Measurements from ENCODE around the gene DHRS4. TPM values are rescaled to one million over a fixed set of nuclear protein-coding genes. Genes with fewer than 3 reads are reported as not detected.
"Not testable (repeated sequence)": the region's sequence is repeated elsewhere in the genome, so short reads cannot be mapped to it uniquely, and the experiment has no call there.

Gene DHRS4
- total RNA-seq, 2 experiments from 2014 or later = 6.6 to 6.7 TPM

GRCh38 chr14:23941230-23941629 is 12.3 kb upstream of the DHRS4 start:
- Histone ChIP-seq H3K4me3 (ENCODE audit: low read length) (no peak overlapping the region), H3K27me3 (ENCODE audit: control insufficient read depth in 1 of 2, insufficient read depth in 2 of 2, low read length in 2 of 2) (no peaks in the 10 kb centered on the region), H3K27ac (ENCODE audit: low read depth in 1 of 2, low read length in 2 of 2) (no peak overlapping the region), H3K36me3 (ENCODE audit: insufficient read depth, low read length) (peaks cover 12% of the 10 kb centered on the region), H3K9me3 (ENCODE audit: control insufficient read depth in 1 of 2, insufficient read depth in 1 of 2, low read length in 2 of 2) (no peaks in the 10 kb centered on the region), H3K4me1 (ENCODE audit: insufficient read depth, low read length) (no peaks in the 10 kb centered on the region)
- Mint-ChIP-seq H3K9me3 (no peaks in the 10 kb centered on the region), H3K27me3 (no peaks in the 10 kb centered on the region), H3K4me1 (ENCODE audit: low read depth) (peaks cover 12% of the 10 kb centered on the region), H3K4me3 (no peak overlapping the region), H3K36me3 (ENCODE audit: low read depth) (peaks cover 20% of the 10 kb centered on the region), H3K27ac (no peak overlapping the region)
- no peak for TF ChIP-seq CTCF (IDR thresholded peaks at IDR 0.05)
- CTCF ChIA-PET = no interaction called here
- DNase-seq (no peak), ATAC-seq (ENCODE audit: poor library complexity) (no peak)
- POLR2A ChIA-PET = no interaction called here
- intact Hi-C loops (cut with DNase I, micrococcal nuclease) = no loop called here

- Histone ChIP-seq H3K4me3 (ENCODE audit: low read length) (no peak overlapping the region), H3K27me3 (ENCODE audit: control insufficient read depth in 1 of 2, insufficient read depth in 2 of 2, low read length in 2 of 2) (no peaks in the 10 kb centered on the region), H3K36me3 (ENCODE audit: insufficient read depth, low read length) (peaks cover 12% of the 10 kb centered on the region), H3K9me3 (ENCODE audit: control insufficient read depth in 1 of 2, insufficient read depth in 1 of 2, low read length in 2 of 2) (no peaks in the 10 kb centered on the region), H3K4me1 (ENCODE audit: insufficient read depth, low read length) (no peaks in the 10 kb centered on the region), H3K27ac (ENCODE audit: low read depth in 1 of 2, low read length in 2 of 2) (no peak overlapping the region)
- TF ChIP-seq CTCF (IDR thresholded peaks at IDR 0.05) = no peak
- Mint-ChIP-seq H3K27ac (no peak overlapping the region), H3K4me1 (ENCODE audit: low read depth) (peaks cover 16% of the 10 kb centered on the region), H3K27me3 (no peaks in the 10 kb centered on the region), H3K4me3 (no peak overlapping the region), H3K36me3 (ENCODE audit: low read depth) (peaks cover 20% of the 10 kb centered on the region), H3K9me3 (no peaks in the 10 kb centered on the region)
- no peak for ATAC-seq (ENCODE audit: poor library complexity)
- no peak for DNase-seq
- ChIA-PET POLR2A (no interaction called here), CTCF (no interaction called here)
- intact Hi-C loops (cut with DNase I, micrococcal nuclease) = no loop called here
Measured at GRCh38 chr14:23941669-23942068, 11.9 kb upstream of the DHRS4 start.

GRCh38 chr14:23942587-23942986 is 11.0 kb upstream of the DHRS4 start:
- TF ChIP-seq CTCF (IDR thresholded peaks at IDR 0.05) = no peak
- peaks cover 12% of the 10 kb centered on the region for H3K36me3 ChIP-seq (ENCODE audit: insufficient read depth, low read length)
- no peak overlapping the region for H3K4me3 ChIP-seq (ENCODE audit: low read length)
- POLR2A ChIA-PET = no interaction called here
- H3K27me3 ChIP-seq (ENCODE audit: control insufficient read depth in 1 of 2, insufficient read depth in 2 of 2, low read length in 2 of 2) = no peaks in the 10 kb centered on the region
- Mint-ChIP-seq H3K27me3 (no peaks in the 10 kb centered on the region), H3K4me1 (ENCODE audit: low read depth) (peaks cover 25% of the 10 kb centered on the region), H3K36me3 (ENCODE audit: low read depth) (peaks cover 20% of the 10 kb centered on the region), H3K27ac (no peak overlapping the region), H3K4me3 (no peak overlapping the region), H3K9me3 (no peaks in the 10 kb centered on the region)
- no peak overlapping the region for H3K27ac ChIP-seq (ENCODE audit: low read depth in 1 of 2, low read length in 2 of 2)
- intact Hi-C loops (cut with DNase I, micrococcal nuclease) = no loop called here
- H3K9me3 ChIP-seq (ENCODE audit: control insufficient read depth in 1 of 2, insufficient read depth in 1 of 2, low read length in 2 of 2) = no peaks in the 10 kb centered on the region
- DNase-seq = no peak
- no peak for ATAC-seq (ENCODE audit: poor library complexity)
- CTCF ChIA-PET = no interaction called here
- H3K4me1 ChIP-seq (ENCODE audit: insufficient read depth, low read length) = no peaks in the 10 kb centered on the region

- H3K27me3 Mint-ChIP-seq = not testable (repeated sequence)
- peaks cover 10% of the 10 kb centered on the region for H3K36me3 Mint-ChIP-seq (ENCODE audit: low read depth)
- CTCF ChIA-PET = interaction anchor here (1.6 kb wide), 1 partner anchor 159 kb away, joined by 3 read pairs; no protein-coding TSS in a partner anchor
Measured at GRCh38 chr14:23949069-23949468, 4.5 kb upstream of the DHRS4 start.

More at GRCh38 chr14:23949069-23949468, 4.5 kb upstream of the DHRS4 start:
- intact Hi-C loops (cut with DNase I, micrococcal nuclease); H3K4me3 ChIP-seq (ENCODE audit: low read length); H3K27ac ChIP-seq (ENCODE audit: low read depth in 1 of 2, low read length in 2 of 2); H3K9me3 Mint-ChIP-seq; H3K9me3 ChIP-seq (ENCODE audit: control insufficient read depth in 1 of 2, insufficient read depth in 1 of 2, low read length in 2 of 2); H3K27me3 ChIP-seq (ENCODE audit: control insufficient read depth in 1 of 2, insufficient read depth in 2 of 2, low read length in 2 of 2); ATAC-seq (ENCODE audit: poor library complexity); POLR2A ChIA-PET; H3K36me3 ChIP-seq (ENCODE audit: insufficient read depth, low read length); H3K4me3 Mint-ChIP-seq; H3K27ac Mint-ChIP-seq; DNase-seq: not testable (repeated sequence)
- peaks cover 20% of the 10 kb centered on the region for H3K4me1 ChIP-seq (ENCODE audit: insufficient read depth, low read length)
- H3K4me1 Mint-ChIP-seq (ENCODE audit: low read depth) = peaks cover 59% of the 10 kb centered on the region

Measured in CD4-positive, alpha-beta T cell (primary cell).